HepG2 (cell line): ENCODE data around the gene C3orf85. TPM values are rescaled to one million over a fixed set of nuclear protein-coding genes. Genes with fewer than 3 reads are reported as not detected.

Source experiments
- ATAC-seq: fragments of 200-7000 bp; cut with Tn5 transposase; 3 replicates; pipeline ENCODE4 v1.9.1; 2020; ENCODE audit warnings: mild to moderate bottlenecking, moderate library complexity
- BruUV-seq: library from RNA; stranded (reverse); fragments of 400-500 nt; replicated peaks from 2 replicates; lab custom pipeline; 2021; lab: Mats Ljungman, UMichigan
- CTCF ChIA-PET: fragments of 300-600 bp; formaldehyde crosslinking; extraction: SDS; loops from one replicate; lab custom pipeline; 2021; ENCODE audit warnings: low total read pairs, inconsistent platforms, low intra/inter-chr PET ratio; lab: Yijun Ruan, JAX
- POLR2A ChIA-PET: fragments of 350-600 bp; sonication (Branson Sonifier 250); formaldehyde crosslinking; loops from one replicate; lab custom pipeline; 2020; ENCODE audit warnings: antibody characterized with exemption, inconsistent platforms; lab: Yijun Ruan, JAX
- DNase-seq: peaks from one replicate; pipeline ENCODE4 v3.0.0-alpha.2; 2015; ENCODE audit warnings: low spot score
- FAIRE-seq: peaks from 3 replicates; lab custom pipeline; 2011; peaks lifted over from hg19 to GRCh38; lab: Jason Lieb, UNC
- H2AFZ ChIP-seq: one replicate; pipeline ENCODE4 v1.6.1; 2011; ENCODE audit warnings: low read length, inconsistent platforms
- H3K27ac ChIP-seq: fragments of 300-600 bp; 3 replicates; pipeline ENCODE4 v1.8.0; 2011; ENCODE audit warnings: mixed run types, mild to moderate bottlenecking, mixed read lengths, low read length, inconsistent platforms; ENCODE audit not compliant: insufficient read depth; ENCODE audit errors: extremely low read length
- H3K27me3 ChIP-seq, 2 experiments: fragments of 200-600 bp in 1 of 2; 2 replicates in 1 of 2; 3 replicates in 1 of 2; pipeline versions ENCODE4 v1.6.0 to v1.8.0; 2011; ENCODE audit warnings: low read length in 2 of 2, mild to moderate bottlenecking in 2 of 2, moderate library complexity in 2 of 2, inconsistent platforms in 1 of 2; ENCODE audit not compliant: insufficient read depth in 2 of 2, control insufficient read depth in 1 of 2
- H3K36me3 ChIP-seq, 2 experiments: fragments of 200-600 bp in 1 of 2; replicated peaks in 1 of 2; 2 replicates in 1 of 2; 3 replicates in 1 of 2; pipeline versions ENCODE4 v1.5.1 to v1.8.0; 2011; ENCODE audit warnings: low read length in 2 of 2, inconsistent platforms in 1 of 2; ENCODE audit not compliant: insufficient read depth in 2 of 2, control insufficient read depth in 1 of 2
- H3K4me1 ChIP-seq: 2 replicates; pipeline ENCODE4 v1.5.1; 2012; ENCODE audit warnings: low read length, inconsistent platforms; ENCODE audit not compliant: insufficient read depth
- H3K4me2 ChIP-seq: 2 replicates; pipeline ENCODE4 v1.6.0; 2011; ENCODE audit warnings: low read depth, low read length, inconsistent platforms
- H3K4me3 ChIP-seq, 3 experiments: fragments of 200-600 bp in 1 of 3; sonication (generic), shearing (Covaris generic) in 1 of 3; replicated peaks in 1 of 3; 2 replicates each; pipeline ENCODE4 v1.5.1; 2011 to 2016; ENCODE audit warnings: low read length in 3 of 3, inconsistent platforms in 2 of 3, low read depth in 2 of 3, mild to moderate bottlenecking in 2 of 3, control low read depth in 1 of 3, mixed read lengths in 1 of 3; ENCODE audit not compliant: insufficient read depth in 1 of 3
- H3K79me2 ChIP-seq: one replicate; pipeline ENCODE4 v1.6.1; 2011; ENCODE audit warnings: low read length, inconsistent platforms; ENCODE audit not compliant: insufficient read depth
- H3K9ac ChIP-seq: 2 replicates; pipeline ENCODE4 v1.6.0; 2011; ENCODE audit warnings: mild to moderate bottlenecking, low read depth, low read length, inconsistent platforms; ENCODE audit not compliant: insufficient read depth
- H3K9me3 ChIP-seq: 2 replicates; pipeline ENCODE4 v1.5.1; 2012; ENCODE audit warnings: mild to moderate bottlenecking, low read length
- H4K20me1 ChIP-seq: 2 replicates; pipeline ENCODE4 v1.6.0; 2011; ENCODE audit warnings: inconsistent platforms, mild to moderate bottlenecking, low read length, moderate library complexity; ENCODE audit not compliant: insufficient read depth
- ATF3 ChIP-seq: sonication (generic); formaldehyde crosslinking; IDR thresholded peaks from 2 replicates; pipeline ENCODE4 v1.4.0; 2020; ENCODE audit warnings: missing genetic modification reagents
- KIAA2018 ChIP-seq: sonication (generic); formaldehyde crosslinking; IDR thresholded peaks from 2 replicates; pipeline ENCODE4 v1.5.0; 2020; ENCODE audit warnings: mild to moderate bottlenecking, missing genetic modification reagents, borderline replicate concordance
- ZNF451 ChIP-seq: sonication (generic); formaldehyde crosslinking; IDR thresholded peaks from 2 replicates; pipeline ENCODE4 v1.5.0; 2020; ENCODE audit warnings: mild to moderate bottlenecking, missing genetic modification reagents
- WGBS: methylation state at CpG from one replicate; pipeline ENCODE4 v1.1.6; 2017; ENCODE audit warnings: low lambda C conversion rate; 5-methylcytosine and 5-hydroxymethylcytosine counted together
- in situ Hi-C: cut with HindIII; loops from 2 replicates; pipeline ENCODE4 v1.10.0; 2017; ENCODE audit warnings: low pct_unique_long_range_greater_than_20kb; ENCODE audit not compliant: extremely low pct_ligation_motif_present
- intact Hi-C: fragments of 100-400 bp; cut with micrococcal nuclease; formaldehyde crosslinking; loops from one replicate; pipeline ENCODE4 v1.10.0; 2022; ENCODE audit not compliant: unreplicated experiment
- polyA plus RNA-seq, 8 experiments: library from polyadenylated mRNA; depleted of rRNA in 3 of 8; stranded (reverse) in 7 of 8; unstranded in 1 of 8; fragments of >200 nt; fragmentation: Illumina TruSeq in 4 of 8; extraction: Trizol in 4 of 8; gene quantifications; 2 replicates each; pipeline versions ENCODE4 v1.2.1 to v1.2.3, GENCODE V29; 2011 to 2016; ENCODE audit warnings: low read depth in 4 of 8, missing spikeins in 1 of 8, mixed read lengths in 1 of 8; ENCODE audit not compliant: insufficient read depth in 1 of 8
- total RNA-seq, 5 experiments: library from RNA; depleted of rRNA; stranded (reverse); fragments of >200 nt; fragmentation: Illumina TruSeq; extraction: Trizol; gene quantifications; 2 replicates each; pipeline ENCODE4 v1.2.3, GENCODE V29; 2016; ENCODE audit warnings: low read depth in 1 of 5

The C3orf85 gene
- total and polyA plus RNA-seq, 2 of the 13 experiments (the other 11 are each of a cell fraction or from before 2014, with no cell fraction given) = not detected

GRCh38 chr3:109112946-109113760 lies 23.4 kb upstream of the C3orf85 start:
- Histone ChIP-seq H4K20me1 (no peaks in the 10 kb centered on the region), H3K79me2 (no peaks in the 10 kb centered on the region), H3K27ac (no peak overlapping the region), H2AFZ (no peak overlapping the region), H3K36me3 (no peaks in the 10 kb centered on the region), H3K27me3 (no peaks in the 10 kb centered on the region), H3K4me3 (no peak overlapping the region), H3K9me3 (no peaks in the 10 kb centered on the region), H3K4me2 (no peak overlapping the region), H3K9ac (no peak overlapping the region), H3K4me1 (no peaks in the 10 kb centered on the region)
- FAIRE-seq (no peak), DNase-seq (no peak), ATAC-seq (no peak)
- no TSS peak for BruUV-seq
- intact Hi-C loops = no loop called here
- in situ Hi-C loops = no loop called here
- under 1% methylated on average over 4 of the region's 4 CpGs for WGBS
- ChIA-PET POLR2A (no interaction called here), CTCF (no interaction called here)
- TF ChIP-seq ZNF451 (CRISPR knock-in tag) = no peak
- no peak for TF ChIP-seq ATF3
- no peak for TF ChIP-seq KIAA2018
